Eye (tissue), 1 donor: Measurements from ENCODE around the gene FRA10AC1.
"Not testable (repeated sequence)": the region's sequence is repeated elsewhere in the genome, so short reads cannot be mapped to it uniquely, and the experiment has no call there.

ENCODE experiments used
- DNase-seq: peaks from one replicate; pipeline ENCODE4 v3.0.0-alpha.2; 2015

The FRA10AC1 gene

DNA sequence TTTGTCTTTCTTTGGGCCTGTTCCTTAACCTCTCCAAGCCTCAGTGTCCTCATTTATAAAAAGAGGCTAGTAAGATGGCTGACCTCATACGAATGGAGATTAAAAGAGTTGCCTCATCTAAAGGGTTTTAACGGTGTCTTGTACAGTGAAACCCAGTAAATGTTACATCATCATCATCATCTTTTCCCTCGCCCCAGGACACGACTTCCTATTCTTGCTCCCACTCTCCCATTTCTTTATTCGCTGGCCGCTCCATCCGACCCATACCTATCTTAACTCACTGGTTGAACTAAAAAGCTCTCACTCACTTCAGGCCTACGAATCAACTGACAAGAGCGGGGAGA is 554 bp downstream of the FRA10AC1 start:
- no peak for DNase-seq

GRCh38 chr10:93697207-93697606 is 5.2 kb downstream of the FRA10AC1 start:
- no peak for DNase-seq

DNA sequence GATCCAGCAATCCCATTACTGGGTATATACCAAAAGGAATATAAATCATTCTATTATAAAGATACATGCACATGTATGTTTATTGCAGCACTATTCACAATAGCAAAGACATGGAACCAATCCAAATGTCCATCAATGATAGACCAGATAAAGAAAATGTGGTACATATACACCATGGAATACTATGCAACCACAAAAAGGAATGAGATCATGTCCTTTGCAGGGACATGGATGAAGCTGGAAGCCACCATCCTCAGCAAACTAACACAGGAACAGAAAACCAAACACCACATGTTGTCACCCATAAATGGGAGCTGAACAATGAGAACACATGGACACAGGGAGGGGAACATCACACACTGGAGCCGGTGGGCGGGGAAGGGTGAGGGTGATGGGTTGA is 5.8 kb downstream of the FRA10AC1 start:
- DNase-seq, result not testable (repeated sequence)

GRCh38 chr10:93695740-93696139 is 6.7 kb downstream of the FRA10AC1 start:
- DNase-seq, result peak; percentile 3

GRCh38 chr10:93687737-93688136 is 14.7 kb downstream of the FRA10AC1 start:
- no peak for DNase-seq

DNA sequence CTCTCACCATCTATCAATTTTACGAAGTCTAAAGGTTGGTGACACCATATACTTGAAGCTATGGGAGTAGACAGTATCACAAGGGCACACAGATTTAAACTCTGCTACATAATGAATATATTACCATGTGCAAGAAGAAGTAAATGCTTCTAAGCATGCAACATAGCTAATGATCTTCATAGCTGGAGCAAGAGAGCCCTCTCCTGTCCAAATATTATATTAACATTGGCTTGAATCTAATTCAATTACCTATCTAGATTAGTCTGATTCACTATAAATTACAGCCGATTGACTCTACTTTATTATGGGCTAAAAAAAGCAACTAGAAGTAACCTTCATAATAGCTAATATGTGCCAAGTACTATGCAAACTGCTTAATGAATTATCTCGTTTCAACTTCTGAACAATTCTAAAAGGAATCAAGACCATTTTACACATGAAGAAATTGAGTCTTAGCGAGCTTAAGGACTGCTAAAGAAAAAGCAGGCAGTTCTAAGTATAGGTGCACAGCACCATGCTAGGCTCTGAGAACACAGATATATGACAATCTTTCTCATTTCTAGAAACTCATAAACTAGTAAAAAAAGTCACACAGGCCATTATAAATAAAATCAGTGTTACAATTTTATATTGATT is 21.9 kb downstream of the FRA10AC1 start:
- peak; percentile 81 for DNase-seq

- DNase-seq, result no peak
Observed at GRCh38 chr10:93678805-93679587, 23.4 kb downstream of the FRA10AC1 start.

DNA sequence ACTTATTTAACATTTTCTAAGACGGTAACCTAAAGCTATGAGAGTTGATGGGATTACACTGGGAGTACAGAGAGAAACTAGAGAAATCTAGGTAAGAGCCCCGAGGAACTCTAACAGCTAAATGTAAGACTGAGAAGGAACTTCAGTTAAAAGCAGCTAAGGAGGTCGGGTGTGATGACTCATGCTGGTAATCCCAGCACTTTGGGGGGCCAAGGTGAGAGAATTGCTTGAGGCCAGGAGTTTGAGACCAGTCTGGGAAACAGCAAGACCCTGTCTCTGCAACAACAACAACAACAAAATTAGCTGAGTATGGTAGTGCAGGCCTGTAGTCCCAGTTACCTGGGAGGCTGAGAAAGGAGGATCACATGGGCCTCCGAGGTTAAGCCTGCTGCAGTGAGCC is 24.0 kb downstream of the FRA10AC1 start:
- DNase-seq, result no peak

DNA sequence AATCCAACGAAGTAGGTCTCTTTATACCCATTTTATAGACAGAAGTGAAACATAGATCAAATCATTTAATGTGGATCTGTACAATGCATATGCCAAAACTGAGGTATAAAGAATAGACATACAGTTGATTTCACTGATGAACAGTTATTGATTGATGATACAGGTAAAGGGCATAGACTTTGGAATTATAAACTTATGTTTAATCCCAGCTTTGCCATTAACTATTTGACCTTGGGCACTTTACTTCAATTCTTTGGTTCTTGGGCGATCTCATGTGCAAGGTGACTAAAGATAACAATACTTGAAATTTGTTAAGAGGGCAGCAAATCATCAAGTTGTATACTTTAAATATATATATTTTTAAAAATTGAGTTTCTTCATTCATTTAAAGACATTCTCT is 28.6 kb downstream of the FRA10AC1 start:
- DNase-seq, result no peak

- DNase-seq, result no peak
Observed at GRCh38 chr10:93672890-93673289, 29.5 kb downstream of the FRA10AC1 start.

GRCh38 chr10:93672022-93672678 is 30.2 kb downstream of the FRA10AC1 start:
- DNase-seq, result no peak

GRCh38 chr10:93671042-93671441 is 31.4 kb downstream of the FRA10AC1 start:
- DNase-seq, result no peak

GRCh38 chr10:93670372-93670771 is 32.0 kb downstream of the FRA10AC1 start:
- DNase-seq, result no peak

DNA sequence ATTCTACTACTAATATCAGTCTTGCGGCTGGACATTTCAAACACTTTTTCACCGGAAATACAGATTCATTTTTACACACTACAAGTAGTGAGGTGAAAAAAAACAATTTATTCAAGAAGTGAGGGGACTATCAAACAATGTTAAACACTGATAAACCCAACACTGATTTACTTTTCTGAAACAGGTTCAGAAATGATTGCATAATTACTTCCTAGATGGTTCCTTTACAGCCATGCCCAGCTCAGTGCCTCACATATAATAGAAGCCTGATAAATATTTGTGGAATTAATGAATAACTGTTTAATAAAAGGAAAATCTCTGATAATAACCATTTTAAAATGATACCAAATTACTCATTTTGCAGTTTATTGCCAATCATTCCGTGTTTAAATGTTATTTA is 34.6 kb downstream of the FRA10AC1 start:
- DNase-seq, result no peak

- DNase-seq, result no peak
Observed at GRCh38 chr10:93666030-93666429, 36.4 kb downstream of the FRA10AC1 start.

GRCh38 chr10:93657757-93658156 is 44.6 kb downstream of the FRA10AC1 start:
- DNase-seq, result no peak

DNA sequence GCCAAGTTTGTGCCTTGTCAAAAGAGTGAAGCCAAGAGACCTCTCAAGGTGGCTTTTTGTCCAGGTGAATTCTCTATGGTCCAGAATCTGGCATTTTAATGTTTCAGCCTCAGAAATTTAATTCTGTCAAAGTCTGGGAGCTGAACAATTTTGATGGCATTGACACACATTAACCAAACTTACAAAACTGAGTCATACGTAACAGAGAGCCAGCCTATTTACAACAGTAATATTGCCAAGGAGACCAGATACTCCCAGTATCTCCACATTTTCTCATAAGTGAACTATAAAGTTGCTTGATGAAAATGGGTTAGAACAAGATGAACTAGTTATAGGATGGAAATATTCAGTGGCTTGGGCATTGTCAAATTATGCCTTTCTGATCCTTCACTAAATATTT is 46.2 kb downstream of the FRA10AC1 start:
- no peak for DNase-seq

GRCh38 chr10:93654201-93654600 is 48.2 kb downstream of the FRA10AC1 start:
- no peak for DNase-seq

- no peak for DNase-seq
Observed at GRCh38 chr10:93652857-93653256, 49.5 kb downstream of the FRA10AC1 start.

DNA sequence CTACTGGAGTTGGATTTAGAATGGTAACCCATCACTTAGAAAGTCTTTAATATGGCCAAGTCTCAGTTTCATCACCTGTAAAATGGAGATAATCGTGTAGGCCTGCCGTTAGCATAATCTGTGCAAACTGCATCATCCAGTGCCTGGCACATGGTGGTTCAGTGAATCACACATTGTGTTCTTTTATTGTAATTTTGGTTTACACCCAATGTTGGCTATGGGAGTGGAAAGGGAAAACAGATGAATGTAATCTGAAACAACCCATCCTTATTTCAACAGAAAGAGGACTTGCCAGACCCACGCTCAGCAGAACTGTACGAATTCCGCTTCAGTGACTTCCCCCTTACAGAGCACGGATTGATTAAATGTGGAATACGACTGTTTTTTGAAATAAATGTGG is 62.6 kb downstream of the FRA10AC1 start:
- no peak for DNase-seq

- DNase-seq, result peak; percentile 69
Observed at GRCh38 chr10:93630625-93631557, 71.5 kb downstream of the FRA10AC1 start.

DNA sequence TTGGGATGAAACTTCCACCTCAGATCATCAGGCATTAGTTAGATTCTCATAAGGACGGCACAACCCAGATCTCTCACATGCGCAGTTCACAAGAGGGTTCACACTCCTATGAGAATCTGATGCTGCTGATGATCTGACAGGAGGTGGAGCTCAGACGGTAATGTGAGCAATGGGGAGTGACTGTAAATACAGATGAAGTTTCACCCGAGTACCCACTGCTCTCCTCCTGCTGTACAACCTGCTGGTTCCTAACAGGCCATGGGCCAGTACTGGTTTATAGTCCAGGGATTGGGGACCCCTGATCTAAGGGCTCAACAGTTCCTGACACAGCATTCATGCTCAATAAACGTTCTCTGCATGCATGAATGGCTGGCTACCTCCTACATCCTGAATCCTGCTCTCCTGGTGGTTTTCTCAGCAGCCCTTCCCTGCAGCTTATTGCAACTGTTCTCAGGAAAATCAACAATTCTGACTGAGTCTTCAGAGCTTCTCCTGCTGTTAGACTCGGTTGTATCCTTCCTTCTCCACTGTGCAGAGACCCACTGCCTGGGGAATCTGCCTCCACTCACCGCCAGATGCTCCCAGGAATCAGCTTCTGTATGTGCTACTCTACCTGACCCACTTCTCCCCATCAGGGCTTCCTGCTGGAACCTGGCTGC is 72.6 kb downstream of the FRA10AC1 start:
- DNase-seq, result peak; percentile 51
